GM21367 (cell line): Measurements from ENCODE around the gene HCFC1R1.

ENCODE experiments used
- ATAC-seq: cut with Tn5 transposase; IDR thresholded peaks from one replicate; pipeline ENCODE4 v1.9.1; 2021; ENCODE audit not compliant: unreplicated experiment

Gene HCFC1R1

DNA sequence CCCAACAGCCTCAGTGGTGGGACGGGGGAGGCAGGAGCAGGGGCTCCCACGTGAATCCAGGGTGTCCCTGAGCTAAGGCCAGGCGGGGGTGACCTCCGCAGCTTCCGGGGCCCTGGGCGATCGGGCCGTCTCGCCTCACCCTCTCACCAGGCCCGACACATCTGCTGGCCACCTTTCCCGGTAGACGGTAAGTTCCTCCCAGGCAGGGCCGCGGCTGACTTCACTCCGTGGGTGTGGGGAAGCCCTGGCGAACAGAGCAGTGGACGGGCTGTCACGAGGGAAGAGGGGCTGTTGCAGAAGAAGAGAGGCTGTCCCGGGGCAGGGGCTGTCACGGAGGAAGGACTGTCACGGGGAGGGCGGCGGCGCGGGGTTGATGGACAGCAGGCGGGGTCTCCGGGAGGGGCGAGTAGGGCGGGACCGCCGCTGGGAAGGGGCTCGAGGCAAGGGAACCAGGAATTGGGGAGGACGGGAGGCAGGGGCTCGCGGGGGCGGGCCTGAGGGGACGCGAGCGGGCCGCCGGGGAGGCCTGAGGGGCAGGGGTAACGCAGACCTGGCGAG is 44.0 kb downstream of the HCFC1R1 start:
- no peak for ATAC-seq

DNA sequence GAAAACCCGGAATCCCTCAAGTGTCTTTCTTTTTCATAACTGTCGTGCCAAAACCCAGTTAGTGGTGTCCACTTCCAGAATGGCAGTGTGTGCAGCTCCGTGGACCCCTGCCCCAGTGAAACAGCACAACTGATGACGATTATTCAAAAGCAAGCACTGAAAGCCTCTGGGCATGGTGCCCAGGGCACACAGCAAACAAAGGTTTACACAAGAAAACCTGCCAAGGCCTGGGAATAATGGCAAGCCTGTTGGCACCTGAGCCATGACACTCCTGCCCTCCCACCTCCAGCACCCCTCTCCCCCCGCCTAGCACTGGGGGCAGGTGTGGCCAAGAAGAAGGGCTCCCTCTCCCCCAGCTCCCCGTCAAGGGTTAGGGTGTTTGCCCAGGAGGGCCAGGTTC is 46.3 kb downstream of the HCFC1R1 start:
- ATAC-seq: no peak

DNA sequence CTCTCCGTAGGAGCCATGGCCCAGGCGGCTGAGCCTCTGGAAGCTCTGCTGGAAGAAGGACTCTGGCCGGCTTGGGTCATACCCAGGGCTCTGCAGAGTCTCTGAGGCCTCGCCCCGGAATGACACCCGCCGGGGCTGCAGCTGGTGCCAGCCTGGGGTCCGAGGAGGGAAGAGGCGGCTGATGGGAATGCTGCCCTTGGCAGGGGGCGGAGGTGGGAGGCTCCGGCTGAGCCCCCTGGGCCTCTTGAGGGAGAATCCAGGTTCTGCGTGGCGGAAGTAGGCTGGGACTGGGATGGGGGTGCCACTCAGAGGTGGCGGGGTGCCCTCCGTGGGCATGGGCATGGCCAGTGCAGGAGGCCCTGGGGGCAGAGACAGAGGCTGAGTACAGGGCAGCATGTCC is 47.1 kb downstream of the HCFC1R1 start:
- ATAC-seq: no peak

DNA sequence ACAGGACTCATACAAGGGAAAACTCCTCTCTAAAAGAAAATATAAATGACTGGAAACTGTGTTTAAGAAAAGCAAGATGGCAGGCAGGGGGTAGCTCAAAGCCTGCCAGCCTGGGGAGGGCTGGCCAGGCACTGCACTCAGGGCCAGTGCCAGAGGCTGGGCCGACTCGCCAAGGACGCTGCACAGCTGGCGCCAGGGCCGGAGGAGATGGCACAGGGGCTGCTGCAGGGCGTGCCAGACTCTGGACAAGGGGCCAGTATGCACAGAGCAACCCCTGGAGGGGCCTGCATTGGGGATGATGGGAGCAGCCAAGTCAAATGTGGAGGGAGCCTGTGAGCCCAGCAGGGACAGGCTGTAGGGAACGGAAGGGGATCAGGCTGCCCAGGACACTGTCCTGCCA is 47.5 kb downstream of the HCFC1R1 start:
- ATAC-seq: no peak

DNA sequence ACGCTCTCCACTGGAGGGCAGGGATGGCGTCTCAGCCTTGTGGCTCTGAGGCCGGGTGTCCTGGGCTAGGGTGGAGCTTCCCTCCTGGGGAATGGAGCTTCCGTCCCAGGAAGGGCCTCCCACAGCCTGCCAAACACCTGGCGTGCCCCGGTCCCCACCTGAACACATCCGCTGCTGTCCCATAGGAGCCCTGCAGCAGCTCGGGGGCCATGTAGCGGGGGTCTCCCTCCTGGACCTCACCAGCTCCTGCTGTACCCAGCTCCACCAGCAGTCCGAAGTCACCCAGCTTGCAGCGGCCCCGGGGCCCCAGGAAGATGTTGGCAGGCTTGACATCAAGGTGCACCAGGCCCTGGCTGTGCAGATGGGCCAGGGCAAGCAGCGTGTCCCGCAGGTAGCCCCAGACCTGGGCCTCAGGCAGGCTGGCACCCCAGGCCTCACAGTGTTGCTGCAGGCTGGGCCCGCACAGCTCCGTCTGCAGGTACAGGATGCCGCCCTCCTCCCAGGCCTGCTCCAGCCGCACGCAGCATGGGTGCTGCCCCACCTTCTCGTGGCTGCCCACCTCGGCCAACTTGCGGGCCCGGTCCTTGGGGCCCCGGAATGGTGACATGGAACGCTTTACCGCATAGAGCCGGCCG is 48.5 kb downstream of the HCFC1R1 start:
- ATAC-seq: no peak

DNA sequence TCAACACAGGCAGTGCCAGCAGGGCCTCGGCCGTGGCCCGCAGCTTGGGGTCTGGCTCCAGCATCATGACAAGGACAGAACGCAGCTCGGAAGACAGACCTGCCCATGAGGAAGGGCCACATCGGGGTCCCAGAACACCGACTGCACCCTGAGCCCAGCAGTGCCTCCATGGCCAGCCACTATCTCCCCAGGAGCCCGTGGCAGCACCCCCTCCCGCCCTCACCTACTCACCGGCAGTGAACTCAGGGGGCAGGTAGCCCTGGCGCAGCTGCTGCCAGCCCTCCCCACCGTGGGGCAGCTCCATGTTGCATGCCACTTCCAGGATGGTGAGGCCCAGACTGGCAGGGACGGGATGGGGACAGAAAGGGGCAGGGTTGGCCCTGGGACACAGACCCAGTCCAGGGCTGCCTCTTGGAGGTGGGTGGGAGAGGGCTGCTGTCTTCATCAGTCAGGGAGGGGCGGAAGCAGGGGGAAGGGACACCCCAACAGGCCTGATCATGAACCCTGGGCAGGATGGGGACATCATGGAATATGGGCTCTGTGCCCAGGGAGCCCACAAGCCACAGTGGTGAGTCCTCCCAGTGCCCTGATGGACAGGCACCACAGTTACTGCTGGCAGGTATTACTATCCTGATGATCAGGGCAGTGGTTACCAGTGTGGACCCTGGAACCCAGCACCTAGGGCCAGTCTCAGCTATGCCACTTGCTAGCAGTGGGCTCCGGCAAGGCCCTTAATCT is 49.3 kb downstream of the HCFC1R1 start:
- no peak for ATAC-seq

DNA sequence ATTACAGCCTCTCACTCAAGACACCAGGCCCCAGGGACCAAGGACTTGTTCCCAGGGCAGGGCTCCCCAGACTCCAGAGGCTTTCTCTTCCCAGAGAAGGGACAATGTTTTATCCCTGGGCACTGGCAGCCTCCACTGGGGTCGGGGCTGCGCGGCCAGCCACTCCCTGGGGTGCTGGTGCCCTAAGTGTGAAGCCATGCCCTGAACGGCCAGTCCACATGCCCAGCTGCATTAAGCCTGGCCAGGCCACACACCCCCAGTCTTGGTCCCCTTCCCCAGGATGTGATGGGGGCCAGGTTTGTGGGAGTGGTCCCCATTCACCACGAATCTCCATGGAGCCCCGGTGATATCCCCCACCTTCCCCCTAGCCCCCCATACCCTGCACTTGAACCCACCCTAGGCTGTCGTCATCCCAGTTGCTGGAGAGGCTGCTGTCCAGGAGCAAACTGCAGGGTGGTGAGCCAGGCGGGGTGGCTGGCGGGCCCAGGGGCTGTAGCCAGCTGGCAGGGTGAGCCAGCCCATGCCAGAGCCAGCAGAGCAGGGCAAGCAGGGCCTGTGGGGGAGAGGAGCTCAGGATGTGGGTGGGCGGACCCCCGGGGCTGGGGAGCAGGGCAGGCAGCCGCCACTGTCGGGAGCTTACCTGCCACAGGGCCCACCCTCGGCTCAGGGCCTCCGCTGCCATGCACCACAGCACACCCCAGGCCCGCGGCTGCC is 50.0 kb downstream of the HCFC1R1 start:
- no peak for ATAC-seq

DNA sequence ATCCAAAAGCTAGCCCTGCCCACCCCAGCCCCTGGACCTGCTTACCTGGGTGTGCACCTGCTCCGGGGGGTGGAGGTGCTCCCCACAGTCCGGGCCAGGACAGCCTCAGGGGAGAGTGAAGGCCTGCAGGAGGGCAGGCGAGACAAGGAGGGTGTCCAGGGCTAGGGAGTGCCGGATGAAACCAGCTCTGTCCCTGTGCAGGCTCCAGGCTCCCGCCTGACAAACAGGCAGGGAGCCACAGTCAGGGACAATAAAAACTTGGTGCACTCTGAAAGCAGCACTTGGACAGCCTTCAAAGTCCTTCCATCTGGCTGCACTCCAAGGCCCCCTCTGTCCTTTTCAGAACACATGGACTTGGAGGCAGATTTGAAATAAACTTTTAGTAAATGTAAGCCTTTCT is 50.6 kb downstream of the HCFC1R1 start:
- no peak for ATAC-seq
